HL-60/S4 treated with phorbol 12-myristate 13-acetate at 8.2 ng/mL for 4 days and 3 days (cell line): ENCODE results near the gene IFI27L1.

Experiments used
- in situ Hi-C: fragments of 300-500 bp; cut with MboI; formaldehyde crosslinking; loops from 2 replicates; pipeline ENCODE4 v1.15.0; 2022; ENCODE audit warnings: low sequenced_read_pairs

IFI27L1 gene

GRCh38 chr14:94080621-94081385 lies at the start of gene IFI27L1, which contains the start of gene DDX24:
IFI27L1 (plus strand) TSS chr14:94081310; CDS start chr14:94096938, 15,628 bp downstream.
DDX24 (minus strand) TSS chr14:94081202; CDS start chr14:94079742, 1,460 bp downstream.
- in situ Hi-C loops = no loop called here

GRCh38 chr14:94031883-94032279 lies 49.2 kb upstream of the IFI27L1 start:
- in situ Hi-C loops = no loop called here

- in situ Hi-C loops = no loop called here
Measured at GRCh38 chr14:94034886-94035285, 46.2 kb upstream of the IFI27L1 start.

- in situ Hi-C loops = no loop called here
Measured at GRCh38 chr14:94036313-94037167, 44.6 kb upstream of the IFI27L1 start.

GRCh38 chr14:94037954-94038353 lies 43.2 kb upstream of the IFI27L1 start:
- in situ Hi-C loops = no loop called here

- in situ Hi-C loops = no loop called here
Measured at GRCh38 chr14:94038510-94038909, 42.6 kb upstream of the IFI27L1 start.

GRCh38 chr14:94038921-94039629 lies 42.0 kb upstream of the IFI27L1 start:
- in situ Hi-C loops = no loop called here

- in situ Hi-C loops = no loop called here
Measured at GRCh38 chr14:94040247-94040646, 40.9 kb upstream of the IFI27L1 start.

- in situ Hi-C loops = no loop called here
Measured at GRCh38 chr14:94040796-94041195, 40.3 kb upstream of the IFI27L1 start.

GRCh38 chr14:94041551-94042346 lies 39.4 kb upstream of the IFI27L1 start:
- in situ Hi-C loops = no loop called here

GRCh38 chr14:94042433-94043091 lies 38.5 kb upstream of the IFI27L1 start:
- in situ Hi-C loops = no loop called here

- in situ Hi-C loops = no loop called here
Measured at GRCh38 chr14:94043111-94043755, 37.9 kb upstream of the IFI27L1 start.

- in situ Hi-C loops = no loop called here
Measured at GRCh38 chr14:94043756-94044475, 37.2 kb upstream of the IFI27L1 start.

- in situ Hi-C loops = no loop called here
Measured at GRCh38 chr14:94044476-94045091, 36.5 kb upstream of the IFI27L1 start.

- in situ Hi-C loops = no loop called here
Measured at GRCh38 chr14:94045101-94045500, 36.0 kb upstream of the IFI27L1 start.

GRCh38 chr14:94045563-94046345 lies 35.4 kb upstream of the IFI27L1 start:
- in situ Hi-C loops = no loop called here

GRCh38 chr14:94046696-94047250 lies 34.3 kb upstream of the IFI27L1 start:
- in situ Hi-C loops = no loop called here
